Renal cortical epithelial cell (primary cell): ENCODE data around the gene NHLRC4. TPM values are rescaled to one million over a fixed set of nuclear protein-coding genes. Genes with fewer than 3 reads are reported as not detected.

Source experiments
- DNase-seq: peaks from one replicate; pipeline ENCODE4 v3.0.0-alpha.2; 2011; ENCODE audit warnings: low read depth
- total RNA-seq: library from RNA; depleted of rRNA; stranded (reverse); fragments of >200 nt; gene quantifications from 2 replicates; pipeline ENCODE4 v1.2.3, GENCODE V29; 2014

Gene NHLRC4
- total RNA-seq, 1 donor from 2014 or later: 0.85 TPM

DNA sequence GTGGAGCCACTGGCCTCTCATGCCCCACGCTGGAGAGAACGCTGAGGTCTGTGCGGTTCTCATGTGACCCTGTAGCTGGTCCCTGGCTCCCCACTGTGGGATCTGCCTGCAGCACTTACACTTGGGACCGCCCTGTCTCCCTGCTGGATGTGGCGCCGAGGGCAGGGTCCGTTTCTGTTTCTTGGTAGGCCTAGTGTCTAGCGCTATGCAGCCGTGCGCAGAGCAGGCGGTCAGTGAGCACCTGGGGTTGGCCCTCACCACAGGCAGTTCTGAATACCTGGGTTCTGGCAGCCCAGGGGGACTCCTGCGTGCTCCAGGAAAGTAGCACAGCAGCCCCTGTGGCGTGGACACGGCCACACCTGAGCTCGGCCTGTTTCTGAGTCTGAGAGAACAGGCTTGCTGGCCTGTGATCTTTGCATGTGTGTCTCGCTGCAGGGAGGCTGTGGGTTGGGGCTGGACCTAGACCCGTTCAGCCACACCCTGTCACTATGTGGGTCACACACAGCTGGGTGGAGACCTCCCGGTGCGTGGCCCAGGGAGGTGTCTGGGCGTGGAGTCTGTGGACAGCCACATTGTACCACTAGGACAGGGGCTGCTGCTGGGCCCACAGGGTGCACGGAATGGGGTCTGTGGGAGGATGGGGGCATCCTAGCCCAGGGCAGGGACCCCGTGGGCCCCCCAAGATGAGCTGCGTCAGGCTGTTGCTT lies 36.5 kb upstream of the NHLRC4 start:
- no peak for DNase-seq

DNA sequence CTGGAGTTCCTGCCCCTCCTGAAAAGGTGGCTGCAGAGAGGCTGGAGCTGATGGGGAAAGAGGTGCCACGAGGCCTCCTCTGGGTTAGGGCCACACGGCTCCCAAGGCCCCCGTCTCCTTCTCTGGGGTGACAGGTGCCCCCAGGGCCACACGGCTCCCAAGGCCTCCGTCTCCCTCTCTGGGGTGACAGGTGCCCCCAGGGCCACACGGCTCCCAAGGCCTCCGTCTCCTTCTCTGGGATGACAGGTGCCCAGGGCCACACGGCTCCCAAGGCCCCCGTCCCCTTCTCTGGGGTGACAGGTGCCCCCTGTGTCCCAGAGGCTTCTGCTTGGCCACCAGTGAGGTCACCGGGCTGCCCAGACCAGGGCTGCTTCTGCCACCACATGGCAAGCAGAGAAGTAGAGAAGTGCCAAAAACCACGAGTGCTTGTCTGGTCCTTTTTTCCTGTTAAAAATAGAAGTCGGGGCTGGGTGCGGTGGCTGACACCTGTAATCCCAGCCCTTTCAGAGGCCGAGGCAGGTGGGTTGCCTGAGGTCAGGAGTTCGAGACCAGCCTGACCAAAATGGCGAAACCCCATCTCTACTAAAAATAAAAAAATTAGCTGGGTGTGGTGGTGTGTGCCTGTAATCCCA lies 35.2 kb upstream of the NHLRC4 start:
- DNase-seq: no peak

DNA sequence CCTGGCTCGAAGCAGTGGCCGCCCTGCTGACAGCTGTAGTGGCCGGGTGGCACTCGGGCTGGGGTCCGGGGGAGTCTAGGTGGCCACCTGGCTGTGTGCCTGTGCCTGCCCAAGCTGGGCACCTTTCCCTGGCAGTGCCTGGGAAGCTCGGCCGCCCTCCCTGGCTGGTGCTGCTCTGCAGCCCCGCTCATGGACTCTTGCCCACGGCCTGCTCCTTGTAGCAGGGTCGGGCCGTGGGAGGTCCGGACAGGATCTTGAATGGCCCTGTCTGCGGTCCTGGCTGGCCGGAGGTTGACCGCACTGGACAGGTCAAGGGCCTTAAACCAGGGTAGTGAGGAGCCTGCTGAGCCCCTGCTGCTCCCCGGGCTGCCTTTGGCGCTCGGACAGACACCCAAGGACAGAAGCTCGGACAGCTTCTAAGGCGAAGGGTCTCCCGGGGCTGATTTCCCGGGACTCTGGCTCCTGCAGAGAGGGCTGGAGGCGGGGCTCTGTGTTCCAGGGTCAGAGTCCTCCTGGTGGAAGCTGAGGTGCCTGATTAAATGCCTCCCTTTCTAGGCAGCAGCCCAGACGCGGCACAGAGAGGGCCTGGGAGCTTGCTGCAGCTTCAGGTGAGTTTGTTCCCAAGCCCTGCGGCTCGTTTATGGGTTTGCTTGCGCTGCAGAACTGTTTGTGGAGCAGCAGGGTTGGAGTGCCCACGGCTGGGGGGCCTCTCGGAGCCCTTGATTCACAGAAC lies 33.2 kb upstream of the NHLRC4 start:
- peak; percentile 21 for DNase-seq

DNA sequence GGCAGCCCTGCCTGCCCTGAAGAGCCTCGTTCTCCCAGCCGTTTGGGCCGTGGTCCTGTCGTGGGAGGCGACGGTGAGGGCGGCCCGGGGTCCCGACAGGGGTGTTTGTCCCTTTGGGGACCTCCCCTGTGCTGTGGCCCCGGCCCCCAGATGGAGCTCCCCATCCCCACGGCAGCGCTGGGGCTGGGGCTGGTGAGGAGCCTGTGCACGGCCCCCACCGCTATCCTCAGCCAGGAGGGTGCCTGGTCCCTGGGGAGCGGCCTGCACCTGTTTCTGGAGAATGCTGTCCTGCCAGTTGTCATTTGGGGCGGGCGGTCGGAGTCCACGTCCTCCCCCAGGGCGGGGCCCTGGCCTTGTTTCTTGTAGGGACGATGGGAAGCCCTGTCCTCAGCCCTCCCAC lies 32.7 kb upstream of the NHLRC4 start:
- DNase-seq: no peak

DNA sequence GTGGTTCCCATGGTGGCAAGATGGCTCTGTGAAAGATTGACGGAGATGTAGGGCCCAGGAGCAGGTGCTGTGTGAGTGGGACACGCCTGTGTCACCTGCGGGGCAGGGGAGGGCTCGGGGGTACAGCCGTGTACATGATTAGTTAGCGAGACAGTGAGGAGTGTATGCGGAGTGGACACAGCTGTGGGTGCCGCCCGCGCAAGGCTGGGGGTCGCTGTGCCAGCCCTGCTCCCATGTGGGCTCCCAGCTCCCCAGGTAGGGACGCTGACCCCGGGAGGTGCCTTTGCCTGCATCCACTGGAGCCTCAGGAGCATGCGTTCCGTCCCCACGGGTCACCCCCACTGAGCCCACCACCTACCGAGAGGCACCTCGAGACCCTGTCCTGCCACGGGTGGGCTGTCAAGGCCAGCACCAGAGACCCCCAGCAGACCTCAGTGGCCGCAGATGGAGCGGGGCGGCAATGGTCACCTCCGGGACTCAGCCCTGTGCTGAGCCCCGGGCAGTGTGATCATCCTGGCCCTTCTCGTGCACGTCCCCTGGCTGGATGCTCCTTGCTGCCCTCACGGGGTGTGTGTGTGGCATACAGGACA lies 31.9 kb upstream of the NHLRC4 start:
- DNase-seq: no peak

DNA sequence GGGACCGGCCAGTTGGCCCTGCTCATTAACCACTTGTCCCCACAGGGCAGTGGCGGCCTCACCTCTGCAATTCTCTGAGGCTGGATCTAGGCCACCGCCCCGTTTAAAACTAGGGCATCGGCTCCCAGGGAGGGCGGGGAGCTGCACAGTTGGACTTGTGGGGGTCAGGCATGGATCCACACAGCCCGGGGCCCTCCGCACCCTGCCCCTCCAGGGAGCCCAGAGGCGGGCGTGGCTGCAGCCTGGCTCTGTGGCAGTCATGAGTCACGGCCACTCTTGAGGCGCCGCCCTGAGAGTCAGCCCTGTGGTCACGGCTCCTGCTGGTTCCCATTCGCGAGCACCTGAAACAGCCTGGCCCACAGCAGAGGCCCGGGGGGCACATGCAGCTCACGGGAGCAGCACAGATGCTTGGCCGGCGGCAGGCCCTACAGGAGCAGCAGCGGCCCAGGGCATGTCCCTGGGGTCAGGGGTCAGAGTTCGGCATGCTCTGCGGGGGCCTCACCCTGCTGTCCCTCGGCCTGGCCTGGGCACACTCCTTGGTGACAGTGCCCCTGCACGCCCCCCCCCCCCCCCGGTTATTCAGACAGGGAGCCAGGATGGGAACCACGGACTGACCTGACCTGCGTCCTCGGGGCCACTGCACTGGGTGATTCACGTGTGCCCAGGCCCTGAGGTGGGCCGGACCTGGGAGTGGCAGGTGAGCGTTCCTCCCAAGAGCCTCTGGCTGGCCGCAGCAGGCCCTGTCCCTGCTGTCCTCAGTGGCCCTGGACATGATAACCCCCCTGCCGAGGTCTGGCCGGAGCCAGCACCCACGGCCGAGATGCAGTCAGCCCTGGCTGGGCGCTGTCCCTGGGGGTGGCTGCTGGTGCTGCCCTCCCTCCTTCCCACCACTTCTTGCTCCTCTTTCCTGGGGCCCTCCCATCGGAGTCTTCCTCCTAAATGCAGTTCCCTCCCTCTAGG lies 31.1 kb upstream of the NHLRC4 start:
- peak; percentile 43 for DNase-seq

DNA sequence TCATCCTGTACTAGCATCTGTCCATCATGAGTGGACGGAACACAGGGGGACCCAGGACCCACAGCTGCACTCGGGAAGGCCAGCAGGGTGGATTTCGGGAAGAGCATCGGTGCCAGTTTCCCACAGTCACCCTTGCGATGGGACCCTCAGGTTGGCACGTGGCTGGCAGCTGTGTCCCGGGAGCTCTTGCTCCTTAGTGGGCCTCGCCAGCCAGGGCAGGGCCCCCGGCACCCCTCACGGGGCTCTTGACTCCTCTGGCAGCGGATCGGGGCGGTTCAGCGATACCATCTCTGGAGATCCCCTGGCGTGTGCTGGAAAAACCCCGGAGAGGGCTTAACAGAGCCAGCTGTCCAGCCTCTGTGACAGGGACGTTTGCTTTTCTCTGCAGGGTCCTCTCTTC lies 30.1 kb upstream of the NHLRC4 start:
- no peak for DNase-seq

DNA sequence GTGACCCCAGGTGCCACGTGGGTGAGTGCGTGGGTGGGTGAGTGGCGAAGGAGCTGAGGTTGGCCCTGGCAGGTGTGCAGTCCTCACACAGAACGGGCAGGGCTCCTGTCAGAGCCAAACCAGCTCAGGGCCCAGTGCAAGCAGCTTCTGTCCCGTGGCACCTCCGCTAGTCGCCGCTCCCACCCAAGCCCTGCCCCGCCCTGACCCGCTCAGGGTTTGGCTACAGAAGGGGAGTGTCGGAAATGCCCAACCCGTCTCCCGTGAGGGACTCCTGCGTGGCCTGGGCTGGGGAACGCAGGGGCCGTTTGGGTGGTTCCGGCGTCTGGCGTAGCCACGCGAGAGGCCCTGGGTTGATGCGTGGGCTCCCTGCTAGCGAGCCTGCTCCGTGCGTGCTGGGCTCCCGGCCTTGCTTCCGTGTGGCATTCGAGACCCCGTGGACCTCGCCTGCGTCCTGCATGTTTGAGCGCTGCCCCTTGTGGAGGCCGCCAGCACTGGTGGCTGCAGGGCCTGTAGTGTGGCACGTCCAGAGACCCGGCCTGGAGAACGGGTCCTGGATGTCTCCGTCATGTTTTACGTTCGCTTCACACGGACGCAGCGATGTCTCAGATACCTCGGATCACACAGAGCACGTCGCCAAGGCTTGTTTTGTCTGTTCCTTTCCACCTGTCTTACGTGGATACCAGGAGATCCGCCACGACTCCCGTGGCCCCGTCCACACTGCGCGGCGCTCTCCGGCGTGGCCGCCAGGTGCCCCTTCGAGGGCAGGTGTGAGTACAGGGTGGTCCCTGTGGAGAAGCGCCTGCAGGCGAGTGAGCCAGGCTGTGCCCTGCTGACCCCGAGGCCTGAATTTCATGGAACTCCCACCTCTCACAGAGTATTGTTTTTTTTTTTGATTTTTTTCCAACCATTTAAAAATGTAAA lies 29.1 kb upstream of the NHLRC4 start:
- DNase-seq: no peak

DNA sequence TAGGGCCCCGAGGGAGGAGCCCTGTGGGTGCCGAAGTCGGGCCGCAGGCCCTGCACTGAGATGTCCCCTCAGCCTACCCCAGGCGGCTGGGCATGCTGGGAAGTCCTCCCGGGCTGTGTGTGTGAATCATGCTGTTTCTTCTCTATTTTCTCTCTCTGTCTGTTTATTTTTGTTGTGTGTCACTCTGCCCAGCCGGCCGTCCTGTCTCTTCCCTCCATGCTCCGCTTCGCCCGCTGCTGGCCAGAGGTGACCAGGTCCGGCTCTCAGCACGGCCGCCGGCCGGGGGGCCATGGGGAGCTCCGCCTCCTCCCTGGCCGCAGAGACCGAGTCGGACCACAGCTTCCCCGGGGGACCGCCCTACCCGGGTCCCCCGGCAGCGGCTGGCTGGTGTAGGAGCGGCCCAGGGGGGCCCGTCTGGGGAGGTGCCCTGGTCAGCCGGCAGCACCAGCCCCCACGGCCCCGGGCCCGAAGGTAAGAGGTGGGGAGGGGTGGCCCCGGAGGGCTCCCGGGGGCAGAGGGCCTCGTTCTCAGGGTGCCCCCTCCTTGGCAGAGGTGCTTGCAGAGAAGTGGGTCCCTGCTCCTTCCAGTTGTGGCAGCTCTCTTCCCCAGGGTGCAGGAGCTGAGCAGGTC lies 26.8 kb upstream of the NHLRC4 start:
- no peak for DNase-seq

DNA sequence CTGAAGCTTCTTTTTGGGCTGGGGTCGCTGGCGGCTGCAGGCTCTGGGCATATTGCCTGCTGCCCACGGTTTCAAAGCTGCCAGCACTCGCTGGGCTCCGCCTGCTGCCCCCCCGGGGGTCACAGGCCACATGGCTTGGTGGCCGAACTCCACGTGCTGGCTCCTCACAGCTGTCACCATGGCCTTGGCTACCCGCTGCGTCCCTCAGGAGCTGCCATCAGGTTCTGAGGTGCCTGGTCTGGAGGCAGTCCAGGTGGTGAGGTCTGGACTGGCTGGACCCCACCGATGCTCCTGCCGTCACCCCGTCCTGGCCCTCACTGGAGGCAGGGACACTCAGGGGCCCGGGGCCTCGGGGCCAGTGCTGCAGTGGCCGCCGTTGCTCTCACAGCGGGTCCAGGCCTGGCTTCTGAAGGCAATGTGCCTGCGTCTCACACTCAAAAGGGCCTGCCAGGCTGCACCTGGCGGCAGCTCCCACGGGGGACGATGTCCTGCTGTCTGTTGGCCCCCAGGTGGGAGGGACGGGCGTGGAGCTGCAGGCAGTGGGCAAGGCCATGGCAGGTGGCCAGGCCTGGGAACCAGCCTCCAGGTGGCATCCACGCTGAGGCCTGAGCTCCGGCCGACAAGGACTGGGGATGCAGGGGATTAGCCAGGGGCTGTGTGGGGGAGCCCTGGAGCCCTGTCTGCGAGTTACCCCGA lies 26.0 kb upstream of the NHLRC4 start:
- DNase-seq: no peak

DNA sequence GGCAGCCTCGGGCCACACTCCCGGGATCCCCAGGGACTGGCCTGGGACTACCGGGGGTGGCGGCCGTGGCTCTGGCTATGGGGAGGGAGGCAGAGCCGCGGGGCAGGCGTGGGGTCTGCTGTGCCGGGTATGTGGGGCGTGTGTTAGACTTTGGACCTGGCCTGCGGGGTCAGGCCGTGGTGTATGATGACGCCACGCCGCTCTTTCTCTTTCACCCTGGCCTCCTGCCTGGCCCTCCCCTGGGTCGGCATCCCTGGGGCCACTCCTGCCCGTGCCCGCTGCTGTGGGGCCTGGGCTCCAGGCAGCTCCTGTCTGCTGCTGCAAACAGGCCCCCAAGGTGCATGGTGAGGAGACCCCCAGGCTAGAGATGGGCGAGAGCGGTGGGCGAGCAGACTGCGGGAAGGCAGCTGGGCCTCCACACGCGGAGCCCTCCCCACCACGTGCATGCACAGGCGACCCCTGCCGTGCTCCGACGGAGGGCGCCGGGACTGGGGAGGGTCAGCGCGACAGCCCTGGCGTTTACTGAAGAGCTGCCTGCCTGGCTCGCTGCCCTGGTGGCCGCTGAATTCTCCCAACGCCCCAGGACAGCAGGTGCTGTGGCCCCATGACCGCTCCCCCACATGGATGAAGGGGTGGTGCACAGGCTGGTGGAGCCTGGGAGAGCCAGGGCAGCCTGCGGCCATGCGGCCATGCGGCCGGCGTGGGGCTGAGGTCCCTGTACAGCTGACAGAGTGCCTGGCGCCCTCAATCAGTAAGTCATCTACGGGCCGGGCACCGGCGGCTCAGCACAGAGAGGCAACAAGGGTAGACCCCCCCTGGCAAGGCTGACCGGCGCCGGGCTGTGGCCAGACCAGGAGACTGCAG lies 23.3 kb upstream of the NHLRC4 start:
- DNase-seq: no peak

DNA sequence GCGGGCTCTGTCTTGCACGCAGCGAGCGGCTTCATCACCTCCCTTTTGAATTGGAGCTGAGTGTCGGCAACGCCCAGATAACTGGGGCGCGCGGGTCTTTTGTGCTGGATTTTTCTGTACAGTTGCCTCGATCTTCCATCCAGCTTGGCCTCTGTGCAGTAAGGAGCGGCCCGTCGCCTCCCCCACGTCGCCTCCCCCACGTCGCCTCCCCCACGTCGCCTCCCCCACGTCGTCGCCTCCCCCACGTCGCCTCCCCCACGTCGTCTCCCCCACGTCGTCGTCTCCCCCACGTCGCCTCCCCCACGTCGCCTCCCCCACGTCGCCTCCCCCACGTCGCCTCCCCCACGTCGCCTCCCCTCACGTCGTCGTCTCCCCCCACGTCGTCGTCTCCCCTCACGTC lies 22.3 kb upstream of the NHLRC4 start:
- no peak for DNase-seq

DNA sequence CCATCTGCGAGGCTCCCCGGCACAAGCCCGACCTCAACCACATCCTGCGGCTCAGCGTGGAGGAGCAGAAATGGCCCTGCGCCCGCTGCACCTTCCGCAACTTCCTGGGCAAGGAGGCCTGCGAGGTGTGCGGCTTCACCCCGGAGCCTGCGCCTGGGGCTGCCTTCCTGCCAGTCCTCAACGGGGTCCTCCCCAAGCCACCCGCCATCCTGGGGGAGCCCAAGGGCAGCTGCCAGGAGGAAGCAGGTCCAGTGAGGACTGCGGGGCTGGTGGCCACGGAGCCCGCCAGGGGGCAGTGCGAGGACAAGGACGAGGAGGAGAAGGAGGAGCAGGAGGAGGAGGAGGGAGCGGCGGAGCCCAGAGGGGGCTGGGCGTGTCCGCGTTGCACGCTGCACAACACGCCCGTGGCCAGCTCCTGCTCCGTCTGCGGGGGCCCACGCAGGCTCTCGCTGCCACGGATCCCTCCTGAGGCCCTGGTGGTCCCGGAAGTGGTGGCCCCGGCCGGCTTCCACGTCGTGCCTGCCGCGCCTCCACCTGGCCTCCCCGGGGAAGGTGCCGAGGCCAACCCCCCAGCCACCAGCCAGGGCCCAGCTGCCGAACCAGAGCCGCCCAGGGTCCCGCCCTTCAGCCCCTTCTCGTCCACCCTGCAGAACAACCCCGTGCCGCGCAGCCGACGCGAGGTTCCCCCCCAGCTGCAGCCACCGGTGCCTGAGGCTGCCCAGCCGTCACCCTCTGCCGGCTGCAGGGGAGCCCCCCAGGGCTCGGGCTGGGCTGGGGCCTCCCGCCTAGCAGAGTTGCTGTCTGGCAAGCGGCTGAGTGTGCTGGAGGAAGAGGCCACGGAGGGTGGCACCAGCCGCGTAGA lies 19.7 kb upstream of the NHLRC4 start:
- DNase-seq: no peak

DNA sequence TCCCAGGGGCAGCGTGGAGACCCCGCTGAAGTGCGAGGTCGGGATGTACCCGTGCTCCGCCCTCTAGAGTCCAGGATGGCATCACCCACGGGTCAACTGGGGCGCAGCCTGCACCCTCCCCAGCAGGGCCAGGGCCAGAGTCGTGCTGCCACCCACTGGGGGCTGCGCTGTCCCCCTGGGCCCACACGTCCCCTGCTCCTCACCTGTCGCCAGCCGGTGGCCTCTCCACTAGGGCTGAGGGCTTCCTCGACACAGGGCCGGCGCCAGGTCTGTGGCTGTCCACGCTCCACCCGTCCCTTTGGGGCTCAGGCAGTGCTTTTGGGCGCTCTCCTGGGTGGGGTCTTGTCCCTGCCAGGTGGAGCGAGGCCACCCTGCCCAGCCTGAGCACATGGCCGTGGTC lies 18.2 kb upstream of the NHLRC4 start:
- no peak for DNase-seq

DNA sequence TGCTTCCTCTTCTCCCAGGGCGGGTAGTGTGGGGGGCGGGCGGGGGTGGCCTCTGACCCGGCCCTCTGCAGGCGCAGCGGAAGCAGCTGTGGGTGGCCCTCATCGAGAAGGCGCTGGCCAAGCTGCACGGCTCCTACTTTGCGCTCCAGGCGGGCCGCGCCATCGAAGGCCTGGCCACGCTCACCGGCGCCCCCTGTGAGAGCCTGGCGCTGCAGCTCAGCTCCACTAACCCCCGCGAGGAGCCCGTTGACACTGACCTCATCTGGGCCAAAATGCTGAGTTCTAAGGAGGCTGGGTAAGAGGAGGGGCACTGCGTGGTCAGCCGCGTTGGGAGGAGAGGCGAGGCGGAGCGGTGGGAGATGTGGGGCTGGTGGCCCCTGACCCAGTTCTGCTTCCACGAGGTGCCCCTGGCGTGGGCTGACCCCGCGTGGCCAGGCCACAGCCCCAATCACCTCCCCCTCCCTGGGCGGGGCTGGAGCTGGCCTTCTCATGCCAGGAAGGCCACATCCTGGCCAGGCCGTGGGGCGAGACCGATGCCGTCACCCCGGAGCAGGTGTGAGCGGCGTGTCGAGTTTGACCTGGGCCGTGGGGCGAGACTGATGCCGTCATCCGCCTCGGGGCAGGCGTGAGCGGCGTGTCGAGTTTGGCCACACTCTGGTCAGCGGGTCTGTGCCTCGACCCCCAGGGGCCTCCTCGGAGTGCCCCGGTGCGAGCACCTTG lies 17.1 kb upstream of the NHLRC4 start:
- DNase-seq: no peak

DNA sequence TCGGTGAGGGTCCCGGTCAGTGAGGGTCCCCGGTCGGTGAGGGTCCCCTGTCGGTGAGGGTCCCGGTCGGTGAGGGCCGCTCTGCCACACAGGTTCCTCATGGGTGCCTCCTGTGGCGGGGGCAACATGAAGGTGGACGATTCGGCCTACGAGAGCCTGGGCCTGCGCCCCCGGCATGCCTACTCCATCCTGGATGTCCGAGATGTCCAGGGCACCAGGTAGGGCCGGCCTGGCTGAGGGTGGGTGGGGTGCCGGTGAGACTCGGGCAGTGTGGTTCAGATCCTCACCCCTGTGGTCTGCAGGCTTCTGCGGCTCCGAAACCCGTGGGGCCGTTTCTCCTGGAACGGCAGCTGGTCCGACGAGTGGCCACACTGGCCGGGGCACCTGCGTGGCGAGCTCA lies 15.6 kb upstream of the NHLRC4 start:
- no peak for DNase-seq

DNA sequence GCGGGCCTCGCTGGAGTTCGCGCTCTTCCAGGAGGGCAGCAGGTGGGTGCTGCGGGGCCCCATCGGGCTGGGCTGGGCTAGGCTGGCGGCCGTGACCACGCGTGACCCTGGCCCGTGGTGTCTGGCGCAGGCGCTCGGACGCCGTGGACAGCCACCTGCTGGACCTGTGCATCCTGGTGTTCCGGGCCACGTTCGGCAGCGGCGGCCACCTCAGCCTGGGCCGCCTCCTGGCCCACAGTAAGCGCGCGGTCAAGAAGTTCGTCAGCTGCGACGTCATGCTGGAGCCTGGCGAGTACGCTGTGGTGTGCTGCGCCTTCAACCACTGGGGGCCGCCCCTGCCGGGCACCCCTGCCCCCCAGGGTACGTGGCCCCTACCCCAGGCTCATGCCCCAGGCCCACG lies 14.6 kb upstream of the NHLRC4 start:
- no peak for DNase-seq
